K562 (cell line): ENCODE data around the gene SLAMF7. TPM values are rescaled to one million over a fixed set of nuclear protein-coding genes. Genes with fewer than 3 reads are reported as not detected.

ENCODE experiments used
- ATAC-seq: fragments of 200-7000 bp; cut with Tn5 transposase; 3 replicates; pipeline ENCODE4 v1.9.1; 2020; ENCODE audit warnings: moderate library complexity
- BruUV-seq: library from RNA; stranded (reverse); fragments of 400-500 nt; replicated peaks from 2 replicates; lab custom pipeline; 2021; lab: Mats Ljungman, UMichigan
- CTCF ChIA-PET: fragments of 300-600 bp; formaldehyde crosslinking; extraction: SDS; loops from one replicate; lab custom pipeline; 2021; ENCODE audit warnings: low intra/inter-chr PET ratio; lab: Yijun Ruan, JAX
- POLR2A ChIA-PET: fragments of 300-600, 350-650 bp; sonication (Branson Sonifier 250); formaldehyde crosslinking; extraction: SDS; loops from one replicate; lab custom pipeline; 2021; ENCODE audit warnings: antibody characterized with exemption, inconsistent platforms; lab: Yijun Ruan, JAX
- DNase-seq, 4 experiments: peaks; one replicate each; pipeline versions ENCODE4 v3.0.0 to v3.0.0-alpha.2; 2011 to 2018; ENCODE audit warnings: low spot score in 3 of 4, mixed read lengths in 3 of 4; ENCODE audit errors: extremely low read depth in 1 of 4
- FAIRE-seq: peaks from 2 replicates; lab custom pipeline; 2011; peaks lifted over from hg19 to GRCh38; lab: Jason Lieb, UNC
- H2AFZ ChIP-seq: 2 replicates; pipeline ENCODE4 v1.6.0; 2011; ENCODE audit warnings: low read depth, low read length, control low read depth, inconsistent platforms
- H3K27ac ChIP-seq: fragments of 200-600 bp; 3 replicates; pipeline ENCODE4 v1.8.0; 2011; ENCODE audit warnings: low read depth, mild to moderate bottlenecking, control low read depth, inconsistent platforms, low read length, moderate library complexity, mixed read lengths; ENCODE audit errors: extremely low read depth
- H3K27me3 ChIP-seq, 2 experiments: fragments of 300-600 bp in 1 of 2; 2 replicates in 1 of 2; 3 replicates in 1 of 2; pipeline versions ENCODE4 v1.6.0 to v1.8.0; 2011; ENCODE audit warnings: inconsistent platforms in 2 of 2, low read length in 2 of 2, mild to moderate bottlenecking in 1 of 2, mixed read lengths in 1 of 2, moderate library complexity in 1 of 2; ENCODE audit not compliant: control insufficient read depth in 2 of 2, insufficient read depth in 2 of 2
- H3K36me3 ChIP-seq: fragments of 300-600 bp; 3 replicates; pipeline ENCODE4 v1.8.0; 2011; ENCODE audit warnings: mild to moderate bottlenecking, low read length, inconsistent platforms; ENCODE audit not compliant: control insufficient read depth, insufficient read depth
- H3K4me1 ChIP-seq, 2 experiments: fragments of 200-600 bp in 1 of 2; replicated peaks in 1 of 2; 2 replicates in 1 of 2; 3 replicates in 1 of 2; pipeline versions ENCODE4 v1.5.1 to v1.8.0; 2011; ENCODE audit warnings: inconsistent platforms in 2 of 2, low read length in 2 of 2, mild to moderate bottlenecking in 1 of 2, mixed read lengths in 1 of 2, moderate library complexity in 1 of 2; ENCODE audit not compliant: control insufficient read depth in 2 of 2, insufficient read depth in 2 of 2
- H3K4me2 ChIP-seq: 2 replicates; pipeline ENCODE4 v1.6.1; 2011; ENCODE audit warnings: low read length, control low read depth, inconsistent platforms, mixed read lengths; ENCODE audit not compliant: insufficient read depth
- H3K4me3 ChIP-seq: fragments of 200-600 bp; sonication (generic), shearing (Covaris generic); 2 replicates; pipeline ENCODE4 v1.5.1; 2016; ENCODE audit warnings: control low read depth, inconsistent platforms
- H3K79me2 ChIP-seq: fragments of 200-600 bp; 3 replicates; pipeline ENCODE4 v1.8.0; 2011; ENCODE audit warnings: low read length, inconsistent platforms; ENCODE audit not compliant: control insufficient read depth, insufficient read depth
- H3K9ac ChIP-seq, 2 experiments: 2 replicates each; pipeline versions ENCODE4 v1.6.0 to v1.6.1; 2011; ENCODE audit warnings: low read depth in 2 of 2, low read length in 2 of 2, control low read depth in 1 of 2, inconsistent platforms in 1 of 2, mild to moderate bottlenecking in 1 of 2, mixed read lengths in 1 of 2; ENCODE audit not compliant: insufficient read depth in 1 of 2
- H3K9me1 ChIP-seq: one replicate; pipeline ENCODE4 v1.6.0; 2011; ENCODE audit warnings: inconsistent platforms, mild to moderate bottlenecking, low read length, moderate library complexity; ENCODE audit not compliant: control insufficient read depth, insufficient read depth
- H3K9me3 ChIP-seq: replicated peaks from 2 replicates; pipeline ENCODE4 v1.5.1; 2011; ENCODE audit warnings: low read depth, low read length, inconsistent platforms; ENCODE audit not compliant: control insufficient read depth, insufficient read depth
- H4K20me1 ChIP-seq: replicated peaks from 2 replicates; pipeline ENCODE4 v1.6.1; 2011; ENCODE audit warnings: low read length, inconsistent platforms, mixed read lengths; ENCODE audit not compliant: control insufficient read depth, insufficient read depth
- ASH1L ChIP-seq: fragments of 450-650 bp; IDR thresholded peaks from 2 replicates; pipeline ENCODE4 v1.6.1; 2018; ENCODE audit warnings: borderline replicate concordance, mild to moderate bottlenecking, low read depth; ENCODE audit not compliant: partially characterized antibody
- ILK ChIP-seq: fragments of 450-650 bp; IDR thresholded peaks from 2 replicates; pipeline ENCODE4 v1.6.1; 2016; ENCODE audit warnings: missing genetic modification characterization, low read depth, mild to moderate bottlenecking, missing compliant biosample characterization, moderate library complexity, borderline replicate concordance
- RBM22 ChIP-seq: fragments of 200-400 bp; formaldehyde crosslinking; IDR thresholded peaks from 2 replicates; pipeline ENCODE4 v1.6.1; 2018; ENCODE audit warnings: low read length, low read depth; ENCODE audit not compliant: poor library complexity, severe bottlenecking
- SNRNP70 ChIP-seq: fragments of 200-400 bp; formaldehyde crosslinking; optimal IDR thresholded peaks from 2 replicates; pipeline ENCODE3; 2017; ENCODE audit warnings: low read depth, low read length
- SREBF1 ChIP-seq: fragments of 150-350 bp; IDR thresholded peaks from 2 replicates; pipeline ENCODE4 v1.6.1; 2014; ENCODE audit warnings: antibody characterized with exemption, low read depth, low read length, borderline replicate concordance
- WGBS: fragments of 100-300 bp; shearing (Covaris generic); methylation state at CpG from one replicate; pipeline ENCODE4 v1.1.6; 2016; ENCODE audit warnings: low coverage, mixed read lengths; ENCODE audit not compliant: insufficient coverage; ENCODE audit errors: missing lambda C conversion rate; 5-methylcytosine and 5-hydroxymethylcytosine counted together
- in situ Hi-C: fragments of 300-500 bp; cut with MboI; formaldehyde crosslinking; loops from 4 replicates; pipeline ENCODE4 v1.15.0; 2018; ENCODE audit warnings: inconsistent platforms, mixed read lengths
- intact Hi-C: fragments of 100-400 bp; cut with micrococcal nuclease; formaldehyde crosslinking; loops from 2 replicates; pipeline ENCODE4 v1.14.2; 2022
- polyA plus RNA-seq, 8 experiments: library from polyadenylated mRNA; depleted of rRNA in 4 of 8; stranded (reverse) in 5 of 8; unstranded in 3 of 8; fragments of >200 nt; fragmentation: Nextera tagmentation in 2 of 8; fragmentation: Illumina TruSeq in 1 of 8; extraction: Ambion mirVana in 2 of 8; extraction: Trizol in 1 of 8; gene quantifications; 2 replicates each; pipeline versions ENCODE4 v1.2.1 to v1.2.3, GENCODE V29; 2011 to 2014; ENCODE audit warnings: inconsistent platforms in 1 of 8, missing spikeins in 1 of 8
- total RNA-seq, 7 experiments: library from RNA; depleted of rRNA in 6 of 7; stranded (reverse); fragments of >200 nt in 6 of 7; fragmentation: Illumina TruSeq in 2 of 7; extraction: Trizol in 2 of 7; gene quantifications; 2 replicates each; pipeline versions ENCODE4 v1.2.1 to v1.2.3, GENCODE V29; 2011 to 2021; ENCODE audit warnings: low replicate concordance in 1 of 7
- TF ChIP-seq, protein P1 (sequence below): fragments of 450-650 bp; formaldehyde crosslinking; IDR thresholded peaks from 2 replicates; pipeline ENCODE4 v1.4.0; 2020; ENCODE audit warnings: mild to moderate bottlenecking, moderate library complexity

SLAMF7 gene
- total and polyA plus RNA-seq, 9 of the 15 experiments (the other 6 are each of a cell fraction or from before 2014, with no cell fraction given): 0.11 to 1.2 (median 0.22) TPM; not detected in 2

DNA sequence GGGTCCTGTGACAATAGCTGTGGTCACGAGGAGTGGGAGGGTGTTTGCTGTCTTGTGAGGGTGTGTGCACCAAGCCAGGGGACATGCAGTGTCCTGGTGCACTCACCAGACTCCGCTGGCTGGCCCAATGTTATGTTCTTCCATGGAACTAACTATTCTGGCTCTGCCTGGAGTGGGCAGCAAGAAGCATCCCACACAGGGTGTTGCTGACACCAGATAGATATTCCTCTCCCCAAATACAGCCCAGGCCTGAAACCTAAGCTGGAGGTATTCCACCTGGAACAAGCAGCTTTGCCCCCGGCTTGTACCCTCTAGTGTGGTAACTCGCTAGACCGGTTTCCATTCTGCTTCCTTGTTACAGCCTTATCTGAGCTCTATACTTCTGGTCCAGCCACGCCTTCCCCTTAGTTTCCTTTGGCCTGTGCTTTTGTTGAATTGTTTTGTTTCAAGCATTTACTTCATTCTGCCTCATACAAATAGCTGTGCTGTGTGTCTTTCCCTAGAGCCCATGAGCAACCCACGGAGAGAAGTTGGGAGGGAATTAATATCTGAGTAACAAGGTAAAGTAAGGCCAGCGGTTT lies 42.2 kb downstream of the SLAMF7 start:
- no peak overlapping the region for H3K27ac ChIP-seq
- no peaks in the 10 kb centered on the region for H3K9me1 ChIP-seq

More for the DNA sequence above, 42.2 kb downstream of the SLAMF7 start:
- 2% methylated on average over 8 of the region's 8 CpGs for WGBS
- Histone ChIP-seq H3K4me2 (no peak overlapping the region), H3K79me2 (no peaks in the 10 kb centered on the region), H3K4me3 (no peak overlapping the region), H3K4me1 (no peaks in the 10 kb centered on the region), H3K36me3 (no peaks in the 10 kb centered on the region), H3K9me3 (no peaks in the 10 kb centered on the region), H4K20me1 (0 out of 2 replicates have a peak, but pooled peaks cover 2% of the 10 kb centered on the region), H3K27me3 (peaks cover 0 to 17% of the 10 kb centered on the region in 2 experiments; a peak in 1 of 5 replicates), H2AFZ (no peak overlapping the region), H3K9ac (no peak overlapping the region)
- TF ChIP-seq SNRNP70: no peak
- TF ChIP-seq RBM22: no peak
- no peak for TF ChIP-seq ILK
- TF ChIP-seq, protein P1, sequence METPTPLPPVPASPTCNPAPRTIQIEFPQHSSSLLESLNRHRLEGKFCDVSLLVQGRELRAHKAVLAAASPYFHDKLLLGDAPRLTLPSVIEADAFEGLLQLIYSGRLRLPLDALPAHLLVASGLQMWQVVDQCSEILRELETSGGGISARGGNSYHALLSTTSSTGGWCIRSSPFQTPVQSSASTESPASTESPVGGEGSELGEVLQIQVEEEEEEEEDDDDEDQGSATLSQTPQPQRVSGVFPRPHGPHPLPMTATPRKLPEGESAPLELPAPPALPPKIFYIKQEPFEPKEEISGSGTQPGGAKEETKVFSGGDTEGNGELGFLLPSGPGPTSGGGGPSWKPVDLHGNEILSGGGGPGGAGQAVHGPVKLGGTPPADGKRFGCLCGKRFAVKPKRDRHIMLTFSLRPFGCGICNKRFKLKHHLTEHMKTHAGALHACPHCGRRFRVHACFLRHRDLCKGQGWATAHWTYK (CRISPR knock-in tag): no peak
- no peak for TF ChIP-seq SREBF1
- TF ChIP-seq ASH1L: no peak
- ATAC-seq (no peak), DNase-seq (no peak), FAIRE-seq (no peak)
- POLR2A ChIA-PET: interaction anchor here (1.0 to 1.4 kb wide), 4 partner anchors 12 to 173 kb away, joined by 3 to 5 read pairs (median 4); no protein-coding TSS in a partner anchor
- in situ Hi-C loops: no loop called here
- CTCF ChIA-PET: interaction anchor here (1.0 kb wide), 1 partner anchor 100 kb away, joined by 3 read pairs; no protein-coding TSS in a partner anchor
- intact Hi-C loops: no loop called here
- BruUV-seq: no TSS peak
